ENCODE data around the gene KCNJ14. TPM values are rescaled to one million over a fixed set of nuclear protein-coding genes. Genes with fewer than 3 reads are reported as not detected.

KCNJ14 gene
- total and polyA plus RNA-seq, 2 donors (not counting 3 experiments of a cell fraction or from before 2014, with no cell fraction given): 0.26 to 1.4 TPM

DNA sequence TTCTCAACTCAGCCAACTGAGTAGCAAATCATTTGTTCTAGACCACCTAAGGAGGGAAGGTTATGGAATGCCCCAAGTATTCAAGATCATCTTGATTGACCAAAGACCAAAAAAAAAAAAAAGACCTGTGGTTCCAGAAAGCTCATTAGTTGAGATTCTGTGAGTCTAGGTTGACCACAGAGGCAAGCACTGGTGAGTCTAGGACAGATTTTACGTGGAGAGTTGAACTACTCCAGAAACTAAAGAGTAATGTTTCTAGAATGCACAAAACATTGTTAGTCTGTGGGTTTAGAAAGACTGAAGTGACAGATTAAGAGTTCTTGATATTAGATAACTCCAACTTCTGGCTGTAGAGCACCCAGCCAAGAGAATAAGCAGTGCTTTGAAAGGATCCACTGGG, 9.8 kb downstream of the KCNJ14 start:
- Histone ChIP-seq H3K27ac (ENCODE audit: insufficient read depth, low read depth, low read length) (no peak overlapping the region), H3K4me1 (ENCODE audit: control insufficient read depth, extremely low read depth, insufficient read depth, low read length) (peaks cover 4% of the 10 kb centered on the region), H4K20me1 (replicated peaks; ENCODE audit: control insufficient read depth, extremely low read depth, insufficient read depth, low read length) (no peaks in the 10 kb centered on the region), H3K36me3 (ENCODE audit: control insufficient read depth in 2 of 2, extremely low read depth in 1 of 2, insufficient read depth in 2 of 2, low read length in 2 of 2) (no peaks in the 10 kb centered on the region), H3K27me3 (ENCODE audit: control insufficient read depth in 2 of 2, insufficient read depth in 2 of 2, low read length in 2 of 2) (no peaks in the 10 kb centered on the region), H3K9me1 (replicated peaks; ENCODE audit: control insufficient read depth, extremely low read depth, insufficient read depth, low read length) (no peaks in the 10 kb centered on the region), H3K9ac (replicated peaks; ENCODE audit: extremely low read depth, insufficient read depth, low read length) (no peak overlapping the region), H2AFZ (ENCODE audit: low read depth, low read length) (no peak overlapping the region), H3K79me2 (ENCODE audit: control insufficient read depth, insufficient read depth, low read length) (peaks cover 6% of the 10 kb centered on the region), H3K4me2 (ENCODE audit: insufficient read depth, low read length) (no peak overlapping the region), H3K9me3 (replicated peaks; ENCODE audit: control insufficient read depth, insufficient read depth, low read length) (no peaks in the 10 kb centered on the region), H3K4me3 (replicated peaks in 1 of 3; ENCODE audit: insufficient read depth in 1 of 3, low read depth in 1 of 3, low read length in 3 of 3) (no peak overlapping the region)
- intact Hi-C loops (cut with micrococcal nuclease) (no loop called here), dilution Hi-C loops (cut with MboI; ENCODE audit: extremely low pct_ligation_motif_present, low sequenced_read_pairs) (no loop called here)
- CTCF ChIA-PET: no interaction called here
- POLR2A ChIA-PET: no interaction called here
- no TSS peak for BruUV-seq (replicated peaks)
- TF ChIP-seq POLR2A (IDR thresholded peaks at IDR 0.05; ENCODE audit: low read depth, low read length) (no peak), GATA2 (IDR thresholded peaks at IDR 0.05; ENCODE audit: insufficient read depth, insufficient read length, low read depth, low read length) (no peak), POLR2AphosphoS5 (IDR thresholded peaks at IDR 0.05; ENCODE audit: insufficient read depth, low read depth, low read length) (no peak), JUN (IDR thresholded peaks at IDR 0.05; ENCODE audit: borderline replicate concordance, insufficient read depth, insufficient read length, low read depth) (no peak), MYC (IDR thresholded peaks at IDR 0.05; ENCODE audit: low read depth, low read length) (no peak)
- TF ChIP-seq, protein P1, sequence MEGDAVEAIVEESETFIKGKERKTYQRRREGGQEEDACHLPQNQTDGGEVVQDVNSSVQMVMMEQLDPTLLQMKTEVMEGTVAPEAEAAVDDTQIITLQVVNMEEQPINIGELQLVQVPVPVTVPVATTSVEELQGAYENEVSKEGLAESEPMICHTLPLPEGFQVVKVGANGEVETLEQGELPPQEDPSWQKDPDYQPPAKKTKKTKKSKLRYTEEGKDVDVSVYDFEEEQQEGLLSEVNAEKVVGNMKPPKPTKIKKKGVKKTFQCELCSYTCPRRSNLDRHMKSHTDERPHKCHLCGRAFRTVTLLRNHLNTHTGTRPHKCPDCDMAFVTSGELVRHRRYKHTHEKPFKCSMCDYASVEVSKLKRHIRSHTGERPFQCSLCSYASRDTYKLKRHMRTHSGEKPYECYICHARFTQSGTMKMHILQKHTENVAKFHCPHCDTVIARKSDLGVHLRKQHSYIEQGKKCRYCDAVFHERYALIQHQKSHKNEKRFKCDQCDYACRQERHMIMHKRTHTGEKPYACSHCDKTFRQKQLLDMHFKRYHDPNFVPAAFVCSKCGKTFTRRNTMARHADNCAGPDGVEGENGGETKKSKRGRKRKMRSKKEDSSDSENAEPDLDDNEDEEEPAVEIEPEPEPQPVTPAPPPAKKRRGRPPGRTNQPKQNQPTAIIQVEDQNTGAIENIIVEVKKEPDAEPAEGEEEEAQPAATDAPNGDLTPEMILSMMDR (IDR thresholded peaks at IDR 0.05; ENCODE audit: extremely low read depth in 1 of 2, insufficient read depth in 1 of 2, low read depth in 1 of 2, low read length in 2 of 2): no peak
- TF ChIP-seq, protein P2, sequence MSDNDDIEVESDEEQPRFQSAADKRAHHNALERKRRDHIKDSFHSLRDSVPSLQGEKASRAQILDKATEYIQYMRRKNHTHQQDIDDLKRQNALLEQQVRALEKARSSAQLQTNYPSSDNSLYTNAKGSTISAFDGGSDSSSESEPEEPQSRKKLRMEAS (IDR thresholded peaks at IDR 0.05; ENCODE audit: insufficient read depth, insufficient read length): no peak
- FAIRE-seq (no peak), DNase-seq (ENCODE audit: low read depth, low spot score) (no peak)
